Stimulated activated CD4-positive, alpha-beta T cell treated with anti-CD3 and anti-CD28 coated beads, Interleukin-12 subunit alpha, Interleukin-12 subunit beta, amount 100 ng/mL, for 48 hours (primary cell): ENCODE data around the gene AGPAT2.

ENCODE experiments used
- DNase-seq, 3 donors: peaks; one replicate each; pipeline ENCODE4 v3.0.0-alpha.2; 2020; ENCODE audit warnings: low read depth in 2 of 3, low spot score in 1 of 3

The AGPAT2 gene

DNA sequence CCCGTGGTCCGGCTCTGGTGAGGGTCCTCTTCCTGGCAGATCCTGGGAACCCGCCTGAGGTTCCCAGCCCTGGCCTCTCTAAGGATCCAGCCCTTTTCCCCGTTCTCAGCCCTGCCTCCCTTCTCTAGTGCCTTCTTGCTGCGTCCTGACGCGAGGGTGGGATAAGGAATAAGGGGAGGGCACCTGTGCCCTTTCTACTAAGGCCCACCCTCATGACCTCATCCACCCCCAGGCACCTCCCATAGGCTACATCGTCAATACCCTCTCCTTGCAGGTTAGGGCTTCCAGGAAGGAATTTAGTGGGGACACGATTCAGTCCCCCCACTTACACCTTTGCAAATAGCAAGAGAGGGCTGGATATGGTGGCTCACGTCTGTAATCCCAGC, 14.4 kb upstream of the AGPAT2 start:
- DNase-seq: no peak

DNA sequence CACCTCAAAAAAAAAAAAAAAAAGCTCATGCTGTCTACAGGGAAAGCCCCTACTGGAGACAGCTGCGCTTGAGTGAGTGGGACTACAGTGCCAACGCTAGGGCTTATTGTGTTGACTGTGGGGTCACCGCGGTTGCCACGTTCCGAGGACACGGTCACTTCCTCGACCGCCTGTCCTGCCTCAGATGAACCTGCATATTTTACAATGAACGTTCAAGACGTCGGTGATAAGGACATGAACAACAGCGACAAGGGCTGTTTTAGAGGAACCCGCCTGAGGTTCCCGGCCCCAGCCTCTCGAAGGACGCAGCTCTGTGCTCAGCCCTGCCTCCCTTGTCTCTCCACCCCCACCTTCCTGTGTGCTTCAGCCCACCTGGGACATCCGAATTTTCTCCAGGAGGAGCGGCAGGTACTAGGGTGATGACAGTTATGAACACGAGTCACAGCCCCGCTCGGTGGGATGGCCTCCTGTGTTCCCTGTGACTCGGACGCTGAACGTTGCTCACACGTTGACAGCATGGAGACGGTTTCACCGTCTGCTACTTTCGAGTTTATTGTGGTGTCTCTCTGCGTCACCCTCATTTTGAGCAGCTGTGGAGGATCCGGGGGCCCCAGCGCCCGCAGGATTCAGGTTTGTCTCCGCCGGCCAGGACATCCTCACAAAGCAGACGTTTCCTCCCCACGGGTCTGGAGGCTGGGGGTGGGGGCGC, 13.9 kb upstream of the AGPAT2 start:
- DNase-seq: peak; percentile 60 to 65 (median 65)

DNA sequence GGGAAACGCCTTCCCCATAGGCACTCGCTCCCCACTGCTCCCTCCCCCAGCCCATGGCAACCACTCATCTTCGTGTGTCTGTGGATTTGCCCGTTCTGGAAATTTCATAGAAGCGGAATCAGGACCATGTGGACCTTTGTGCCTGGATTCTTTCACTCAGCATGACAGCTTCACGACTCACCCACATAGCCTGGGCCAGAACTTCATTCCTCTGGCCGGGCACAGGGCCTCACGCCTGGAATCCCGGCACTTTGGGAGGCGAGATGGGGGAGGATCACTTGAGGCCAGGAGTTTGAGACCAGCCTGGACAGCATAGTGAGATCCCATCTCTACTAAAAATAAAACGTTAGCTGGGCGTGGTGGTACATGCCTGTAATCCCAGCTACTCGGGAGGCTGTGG, 13.0 kb upstream of the AGPAT2 start:
- DNase-seq: no peak

DNA sequence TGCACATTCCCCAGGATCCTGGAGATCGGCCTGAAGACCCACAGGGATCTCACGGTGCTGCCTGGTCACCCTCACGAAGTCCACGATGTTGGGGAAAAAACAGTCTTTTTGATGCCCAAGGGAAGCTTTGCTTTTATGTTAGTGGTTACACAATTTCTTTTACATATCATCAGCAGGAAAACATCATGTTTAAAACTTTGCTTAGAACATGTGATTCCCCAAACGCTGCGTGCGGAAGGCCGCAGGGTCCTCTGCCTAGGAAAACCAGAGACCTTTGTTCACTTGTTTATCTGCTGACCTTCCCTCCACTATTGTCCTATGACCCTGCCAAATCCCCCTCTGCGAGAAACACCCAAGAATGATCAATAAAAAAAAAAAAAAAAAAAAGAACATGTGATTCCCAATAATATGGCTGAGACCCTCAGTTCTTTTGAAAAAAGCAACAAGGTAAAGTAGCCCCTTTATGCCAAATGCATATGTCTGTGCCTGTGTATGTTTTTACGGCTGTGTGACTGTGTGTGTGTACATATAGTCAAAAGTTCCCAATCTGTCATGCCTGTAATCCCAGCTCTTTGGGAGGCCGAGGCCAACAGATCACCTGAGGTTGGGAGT, 11.5 kb upstream of the AGPAT2 start:
- no peak for DNase-seq

DNA sequence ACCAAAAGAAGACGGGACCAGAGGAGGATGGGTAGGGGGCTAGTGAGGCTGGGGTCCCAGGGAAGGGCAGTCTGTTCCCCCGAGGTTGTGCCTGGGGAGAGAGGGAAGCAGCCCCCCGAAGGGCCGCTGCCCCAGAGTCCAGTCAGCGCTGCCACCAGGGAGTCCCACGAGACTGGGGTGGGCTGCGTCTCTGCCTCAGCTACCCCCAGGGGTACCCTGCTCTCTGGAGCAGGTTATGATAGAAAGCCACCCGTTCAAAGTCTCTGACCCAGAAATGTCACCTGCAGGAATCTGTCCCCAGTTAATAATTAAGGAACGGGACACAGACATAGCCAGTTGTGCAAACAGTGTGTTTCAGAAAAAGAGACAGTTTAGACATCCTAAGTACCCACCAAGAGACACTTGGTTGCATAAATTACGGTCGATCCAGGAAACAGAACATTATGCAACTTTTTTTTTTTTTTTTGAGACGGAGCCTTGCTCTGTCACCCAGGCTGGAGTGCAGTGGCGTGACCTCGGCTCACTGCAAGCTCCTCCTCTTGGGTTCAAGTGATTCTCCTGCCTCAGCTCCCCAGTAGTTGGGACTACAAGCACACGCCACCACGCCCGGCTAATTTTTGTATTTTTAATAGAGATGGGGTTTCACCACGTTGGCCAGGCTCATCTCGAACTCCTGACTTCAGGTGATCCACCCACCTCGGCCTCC, 10.7 kb upstream of the AGPAT2 start:
- DNase-seq: no peak

DNA sequence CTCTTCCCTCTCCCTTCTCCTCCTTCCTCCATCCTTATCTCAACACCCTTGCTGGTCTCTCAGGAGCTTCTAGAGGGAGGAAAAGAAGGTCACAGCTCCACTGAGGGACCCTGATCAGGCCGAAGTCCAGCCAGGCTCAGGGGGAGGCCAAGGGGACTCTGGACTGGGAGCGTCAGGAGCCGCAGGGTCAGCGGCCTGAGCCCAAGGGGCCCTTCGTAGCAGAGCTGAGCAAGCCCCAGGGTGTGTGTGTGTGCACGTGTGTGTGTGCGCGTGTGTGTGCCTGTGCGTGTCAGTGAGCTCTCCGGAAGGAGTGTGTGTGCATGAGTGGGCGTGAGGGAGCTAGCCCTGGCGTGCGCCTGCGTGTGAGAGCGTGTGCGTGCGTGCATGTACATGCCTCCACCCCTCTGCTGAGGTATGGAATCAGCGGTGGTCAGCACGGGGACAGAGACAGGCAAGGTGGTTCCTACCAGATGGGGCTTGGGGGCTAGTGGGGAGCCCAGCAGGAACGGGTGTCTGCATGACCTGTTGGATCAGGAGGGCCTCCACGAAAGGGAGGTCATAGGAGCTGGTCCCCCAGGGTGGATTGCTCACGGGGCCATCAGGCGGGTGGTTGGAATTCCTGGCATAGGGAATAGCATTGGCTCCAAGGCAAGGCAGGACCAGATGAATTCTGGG, 10.0 kb upstream of the AGPAT2 start:
- DNase-seq: no peak

DNA sequence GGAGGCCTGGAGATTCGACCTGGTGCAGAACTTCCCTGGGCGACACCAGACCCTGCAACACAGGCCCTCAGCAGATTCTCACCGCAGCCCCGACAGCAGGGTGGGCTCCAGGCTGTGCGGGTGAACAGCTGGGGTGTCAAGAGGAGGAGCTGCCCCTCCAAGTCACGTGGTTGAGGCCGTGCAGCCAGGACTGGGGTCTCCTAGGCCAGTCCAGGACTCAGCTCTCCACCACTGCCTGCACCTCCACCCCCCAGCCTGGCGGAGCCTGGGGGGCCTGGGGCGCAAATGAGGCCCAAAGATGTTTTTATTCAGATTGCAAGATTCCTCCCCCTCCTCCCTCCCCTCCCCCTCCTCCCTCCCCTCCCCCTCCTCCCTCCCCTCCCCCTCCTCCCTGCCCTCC, 9.2 kb upstream of the AGPAT2 start:
- DNase-seq: no peak

DNA sequence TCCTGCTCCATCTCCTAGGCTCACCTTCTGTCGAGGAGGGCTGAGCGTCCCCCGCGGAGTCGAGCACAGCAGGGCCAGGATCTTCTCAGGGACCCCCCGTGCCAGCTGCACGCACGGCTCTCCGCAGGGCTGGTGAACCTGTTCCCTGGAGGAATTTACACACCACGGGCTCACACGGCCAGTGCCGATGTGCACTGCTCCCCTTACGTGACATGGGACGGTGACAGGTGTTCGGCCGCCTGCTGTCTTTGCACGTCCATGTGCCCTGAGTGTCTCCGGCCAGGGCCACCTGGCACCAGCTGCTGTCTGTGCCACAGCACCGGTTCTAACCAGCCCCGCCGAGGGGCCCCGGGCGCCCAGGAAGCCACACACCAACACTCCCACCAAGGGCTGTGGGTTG, 8.7 kb upstream of the AGPAT2 start:
- DNase-seq: no peak

DNA sequence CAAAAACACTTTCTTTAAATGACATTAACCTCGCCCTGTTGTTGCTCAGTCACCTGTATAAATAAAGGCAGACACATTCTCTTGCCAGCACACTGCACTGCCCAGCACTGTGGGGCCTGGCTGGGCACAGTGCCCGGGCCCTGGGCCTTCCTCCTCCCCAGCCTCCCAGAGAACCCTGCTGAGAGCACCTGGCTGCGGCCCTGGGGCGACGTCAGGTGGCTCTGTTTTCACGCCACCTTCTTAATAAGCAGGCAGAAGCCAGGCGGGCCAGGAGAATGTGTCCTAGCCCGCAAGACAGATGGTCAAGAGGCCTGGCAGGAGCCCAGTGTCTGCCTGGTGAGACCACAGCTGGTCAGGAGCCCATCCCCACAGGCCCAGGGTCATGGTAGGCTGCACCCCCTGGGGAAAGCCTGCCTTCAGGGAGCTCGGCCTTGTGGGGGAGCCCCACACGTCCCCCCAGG, 8.2 kb upstream of the AGPAT2 start:
- no peak for DNase-seq

DNA sequence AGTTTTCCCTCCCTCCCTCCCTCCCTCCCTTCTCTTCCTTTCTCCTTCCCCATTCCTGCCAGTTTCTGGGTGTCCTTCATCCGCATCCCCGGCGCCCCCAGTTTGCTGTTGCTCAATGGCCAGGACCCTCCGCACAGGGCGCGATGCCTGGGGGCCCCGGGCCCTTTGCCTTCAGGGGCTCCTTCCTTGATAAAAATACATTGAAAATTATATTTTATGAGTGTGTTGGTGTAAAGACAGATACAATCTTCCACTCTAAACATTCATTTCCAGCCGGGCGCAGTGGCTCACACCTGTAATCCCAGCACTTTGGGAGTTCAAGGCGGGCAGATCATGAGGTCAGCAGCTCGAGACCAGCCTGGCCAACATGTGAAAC, 7.6 kb upstream of the AGPAT2 start:
- no peak for DNase-seq

DNA sequence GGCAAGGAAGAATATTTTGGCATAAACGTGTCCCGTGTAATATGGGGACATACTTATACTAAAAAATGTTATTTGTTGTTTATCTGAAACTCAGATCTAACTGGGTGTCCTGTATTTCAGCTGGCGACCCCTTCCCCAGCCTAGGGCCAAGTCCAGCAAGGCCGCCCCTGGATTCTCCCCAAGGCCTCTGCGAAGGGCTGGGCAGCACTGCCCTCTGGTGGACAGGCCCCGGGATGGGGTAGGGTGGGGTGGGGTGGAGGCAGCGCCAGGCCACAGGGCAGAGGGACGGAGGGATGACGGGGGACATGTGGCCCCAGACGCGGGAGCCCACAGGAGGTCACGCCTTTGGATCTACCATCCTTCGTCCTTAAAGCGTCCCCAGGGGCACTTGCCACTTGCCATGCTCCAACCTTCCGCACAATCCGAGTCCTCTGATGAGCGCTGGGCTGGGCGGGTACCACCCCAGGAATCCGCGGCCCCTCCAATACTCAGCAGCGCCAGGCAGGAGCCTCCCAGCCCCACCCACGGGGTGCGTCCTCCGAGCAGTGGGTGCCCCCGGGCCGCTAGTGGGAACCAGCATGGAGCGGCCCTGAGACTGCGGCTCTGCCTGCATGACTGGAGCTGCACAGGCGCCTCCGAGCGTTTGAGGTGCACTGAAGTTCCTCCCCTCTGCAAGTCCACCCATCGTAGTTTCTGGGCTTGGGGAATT, 7.1 kb upstream of the AGPAT2 start:
- DNase-seq: peak; percentile 26 to 37 (median 29)

DNA sequence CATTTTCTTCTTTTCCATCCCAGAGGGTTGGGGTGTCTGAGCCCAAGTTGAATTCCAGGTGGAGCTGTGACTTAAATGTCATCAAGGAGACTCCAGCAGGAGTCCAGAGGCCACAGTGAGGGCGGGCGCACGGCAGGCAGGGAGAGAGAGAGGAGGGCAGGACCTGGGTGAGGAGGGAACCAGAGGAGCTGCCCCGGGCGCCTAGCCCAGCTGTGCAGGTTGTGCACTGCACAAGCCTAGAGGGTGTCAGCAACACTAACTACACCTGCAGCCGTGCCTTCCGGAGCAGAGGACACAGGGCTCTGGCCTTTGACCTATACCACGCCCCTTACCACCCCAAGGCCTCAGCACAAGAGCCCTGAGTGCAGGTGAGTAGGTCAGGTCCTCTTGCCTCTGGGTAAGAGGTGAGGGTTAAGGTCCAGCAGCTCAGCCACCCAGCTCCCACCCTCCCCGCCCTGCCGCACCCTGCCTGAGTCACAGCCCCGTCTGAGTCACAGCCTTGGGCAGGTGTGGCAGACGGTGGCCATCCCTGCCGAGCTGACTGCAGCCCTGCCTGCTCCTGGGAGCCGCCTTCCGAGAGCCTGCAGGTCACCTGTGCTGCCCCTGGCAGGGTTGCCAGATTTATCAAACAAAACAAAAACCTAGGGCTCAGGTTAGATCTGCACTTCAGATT, 6.4 kb upstream of the AGPAT2 start:
- DNase-seq: no peak

DNA sequence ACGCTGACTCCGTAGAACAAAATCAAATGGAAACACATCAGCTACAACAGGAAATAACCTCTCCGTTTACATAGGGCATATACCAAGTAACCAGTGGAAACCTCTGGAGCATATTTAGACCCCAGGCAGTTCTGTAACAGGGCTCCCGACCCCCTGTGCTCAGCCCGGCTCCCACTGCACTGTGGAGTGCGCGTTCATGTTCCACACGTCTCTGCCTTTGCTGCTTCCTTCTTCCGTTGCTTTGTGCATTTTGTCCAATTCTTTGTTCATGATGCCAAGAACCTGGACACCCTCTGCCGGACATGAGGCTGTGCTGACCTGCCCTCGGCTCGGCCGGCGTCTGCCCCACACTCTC, 5.9 kb upstream of the AGPAT2 start:
- DNase-seq: no peak

DNA sequence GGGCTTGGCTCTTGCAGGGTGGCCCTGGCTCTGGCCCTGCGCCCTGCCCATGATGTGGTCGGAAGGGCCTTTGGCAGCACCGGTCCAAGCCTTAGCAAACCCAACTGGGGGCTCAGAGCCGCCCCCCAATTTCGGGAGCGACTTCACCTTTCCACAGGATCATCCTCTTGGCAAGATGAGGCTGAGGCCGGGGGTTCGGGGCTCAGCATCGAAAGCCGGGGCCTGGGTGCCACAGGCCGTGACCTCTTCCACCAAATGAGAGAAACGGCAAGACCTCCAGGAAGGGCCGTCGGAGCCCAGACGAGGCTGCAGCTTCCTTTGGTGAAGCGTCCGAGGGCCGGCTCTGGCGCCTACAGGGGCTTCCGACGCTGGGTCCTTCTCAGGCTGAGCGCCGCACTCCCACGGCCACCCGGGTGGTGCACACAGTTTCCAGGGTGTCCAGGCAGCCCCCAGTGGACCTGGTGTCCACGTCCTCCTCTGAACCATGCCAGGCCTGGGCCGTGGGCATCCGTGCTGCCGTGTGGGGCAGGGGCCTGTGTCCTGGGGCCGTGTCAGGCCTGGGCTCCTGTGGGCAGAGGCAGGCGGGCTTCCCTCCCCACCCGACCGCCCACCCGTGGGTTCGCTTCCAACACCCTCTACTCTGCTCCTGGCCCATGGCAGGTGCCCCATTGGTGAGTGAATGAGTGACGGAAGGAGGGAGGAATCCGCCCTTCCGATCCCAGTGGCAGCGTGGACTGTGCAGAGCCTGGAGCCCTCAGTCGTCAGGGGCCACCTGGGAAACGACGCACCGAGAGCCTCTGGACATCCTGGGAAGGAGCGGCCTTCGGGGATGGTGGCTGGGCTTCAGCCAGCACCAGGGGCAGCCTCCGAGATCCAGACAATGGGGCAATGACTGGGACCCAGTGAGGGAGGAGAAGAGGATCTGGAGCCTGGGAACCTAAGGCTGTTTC, 5.2 kb upstream of the AGPAT2 start:
- no peak for DNase-seq

DNA sequence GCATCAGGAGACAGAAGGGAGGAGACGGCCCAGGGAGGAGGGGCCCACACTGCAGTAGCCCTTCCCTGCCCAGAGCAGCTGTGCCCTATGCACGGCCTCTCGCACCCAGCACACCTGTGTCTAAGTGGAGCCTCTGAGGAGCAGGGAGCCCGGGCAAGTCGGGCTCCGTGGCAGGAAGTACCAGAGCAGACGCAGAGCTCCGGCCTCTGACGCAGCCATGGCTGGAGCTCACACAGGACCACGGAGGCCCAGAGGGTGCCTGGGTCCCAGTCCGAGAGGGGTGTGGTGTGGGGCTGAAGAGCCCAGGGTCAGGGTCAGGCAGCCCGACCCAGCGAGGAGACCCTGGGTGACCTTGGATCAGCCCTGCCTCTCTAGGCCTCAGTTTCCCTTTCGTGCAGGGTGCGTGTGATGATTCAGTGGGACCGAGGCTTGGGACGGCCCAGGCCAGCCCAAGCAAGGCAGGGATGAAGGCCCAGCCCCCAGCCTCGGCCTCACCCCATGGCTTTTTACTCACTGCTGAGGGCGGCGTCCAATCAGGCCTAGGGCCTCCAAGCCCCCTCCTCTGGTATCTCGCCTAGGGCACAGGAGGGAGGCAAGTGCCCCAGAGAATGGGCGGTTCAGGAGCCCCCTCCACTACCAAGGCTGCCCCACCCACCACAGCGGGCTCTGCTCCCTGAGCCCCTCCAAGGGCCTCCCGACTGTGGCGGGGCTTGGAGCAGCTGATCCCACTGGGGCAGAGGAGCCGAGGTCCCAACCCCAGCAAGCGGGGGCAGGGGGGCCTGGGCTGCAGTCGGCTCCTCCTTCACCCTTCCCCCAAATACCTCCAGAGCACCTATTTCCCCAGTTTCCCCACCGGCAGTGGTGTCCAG, 4.3 kb upstream of the AGPAT2 start:
- DNase-seq: no peak

DNA sequence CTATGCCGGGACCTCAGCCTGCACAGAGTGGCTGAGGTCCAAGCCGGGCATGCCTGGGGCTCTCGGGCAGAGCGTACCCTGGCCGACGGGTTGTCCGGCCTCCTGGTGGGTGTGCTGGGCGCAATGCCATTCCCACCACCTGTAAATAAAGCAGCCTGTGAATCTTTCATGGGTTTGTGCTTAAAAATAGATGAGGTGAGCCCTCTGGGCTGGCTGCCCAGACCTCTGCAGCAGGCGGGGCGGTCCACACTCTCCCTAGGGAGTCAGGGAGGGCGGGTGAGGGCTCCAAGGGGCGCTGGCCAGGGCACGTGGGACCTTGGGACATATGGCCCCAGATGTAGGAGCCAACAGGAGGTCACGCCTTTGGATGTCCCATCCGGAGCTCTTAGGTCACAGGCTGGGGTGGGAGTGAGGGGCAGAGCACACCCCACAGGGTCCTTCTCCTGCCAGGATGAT, 3.6 kb upstream of the AGPAT2 start:
- DNase-seq: no peak

DNA sequence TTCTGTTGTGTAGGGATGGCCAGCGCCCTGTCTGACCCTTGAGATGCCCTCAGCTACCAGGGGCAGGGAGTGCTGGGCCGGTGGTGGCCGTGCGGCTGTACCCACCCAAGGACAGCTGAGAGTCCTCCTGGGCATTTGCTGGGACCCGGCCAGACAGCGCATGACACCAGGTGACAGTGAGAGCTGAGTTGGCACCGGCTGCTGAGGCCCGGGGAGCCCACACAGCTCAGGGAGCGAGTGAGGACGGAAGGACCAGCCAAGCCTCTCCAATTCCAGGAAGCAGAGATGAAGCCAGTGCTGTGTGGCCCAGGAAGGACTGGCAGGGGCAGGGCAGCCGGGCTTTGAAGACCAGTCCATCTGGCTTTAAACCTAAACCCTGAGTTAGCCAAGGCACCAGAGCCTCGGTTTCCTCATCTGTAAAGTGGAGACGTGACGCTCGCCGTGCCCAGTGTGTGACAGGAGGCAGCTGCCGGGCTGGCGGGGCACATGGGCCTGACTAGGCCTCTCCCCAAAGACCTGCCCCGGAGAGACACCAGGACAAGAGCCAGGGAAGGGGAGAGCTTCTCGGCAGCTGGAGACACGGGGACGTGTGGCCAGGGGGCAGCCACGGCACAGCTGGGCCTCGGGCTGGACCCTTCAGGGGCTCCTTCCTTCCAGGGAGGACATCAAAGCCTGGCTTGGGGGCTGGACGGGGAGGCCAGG, 3.0 kb upstream of the AGPAT2 start:
- DNase-seq: no peak

DNA sequence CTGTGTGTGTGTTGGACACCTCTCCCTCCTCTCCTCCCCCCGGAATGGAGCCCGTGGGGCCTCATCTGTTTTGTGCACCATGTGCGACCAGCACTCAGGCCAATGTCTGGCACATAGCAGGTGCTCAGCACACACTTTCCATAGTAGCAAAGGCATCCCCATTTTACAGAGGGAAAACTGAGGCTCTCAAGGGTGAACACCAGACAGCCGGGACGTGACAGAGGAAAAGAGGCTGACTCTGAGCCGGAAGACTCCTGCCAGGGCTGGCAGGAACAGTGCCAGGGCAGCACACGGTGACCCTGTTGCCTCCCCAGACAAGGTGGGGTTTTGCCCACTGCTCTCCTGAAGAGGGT, 1.8 kb upstream of the AGPAT2 start:
- DNase-seq: no peak
